ENCODE measurements around the gene PLEKHG2.

DNA sequence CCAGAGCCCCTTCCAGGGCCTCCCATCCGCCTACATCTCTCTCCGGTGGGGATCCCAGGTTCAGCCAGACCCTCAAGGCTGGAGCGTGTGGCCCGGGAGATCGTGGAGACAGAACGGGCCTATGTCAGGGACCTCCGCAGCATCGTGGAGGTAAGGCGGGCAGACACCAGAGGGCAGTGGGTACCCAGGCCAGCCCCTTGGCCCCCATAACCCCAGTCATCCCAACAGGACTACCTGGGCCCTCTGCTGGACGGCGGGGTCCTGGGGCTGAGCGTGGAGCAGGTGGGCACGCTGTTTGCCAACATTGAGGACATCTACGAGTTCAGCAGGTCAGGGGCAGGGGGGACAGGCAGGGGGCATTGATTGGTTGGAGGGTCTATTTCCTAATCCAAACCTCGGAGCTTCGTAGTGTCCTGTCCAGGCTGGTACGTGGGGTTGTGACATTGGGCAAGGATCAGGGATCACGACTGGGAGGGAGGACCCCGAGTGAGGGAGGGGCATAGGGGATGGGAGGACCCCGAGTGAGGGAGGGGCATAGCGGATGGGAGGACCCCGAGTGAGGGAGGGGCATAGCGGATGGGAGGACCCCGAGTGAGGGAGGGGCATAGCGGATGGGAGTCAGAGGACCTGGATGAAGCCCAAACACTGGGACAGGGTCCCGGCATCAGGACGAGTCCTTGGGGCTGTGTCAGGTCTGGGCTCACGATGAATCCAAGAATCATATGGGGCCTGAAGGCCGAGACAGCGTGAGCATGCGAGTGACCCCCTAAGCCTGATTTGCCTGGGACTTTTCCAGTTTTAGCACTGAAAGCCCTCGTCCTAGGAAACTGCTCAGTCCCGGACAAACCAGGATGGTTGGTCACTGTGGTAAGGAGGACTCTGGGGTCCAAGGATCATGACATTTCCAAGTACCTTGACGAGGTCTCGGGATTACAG is 2.9 kb downstream of the PLEKHG2 start:
- no peak for TF ChIP-seq EZH2 (IDR thresholded peaks at IDR 0.05; ENCODE audit: borderline replicate concordance)
- TF ChIP-seq, protein P1, sequence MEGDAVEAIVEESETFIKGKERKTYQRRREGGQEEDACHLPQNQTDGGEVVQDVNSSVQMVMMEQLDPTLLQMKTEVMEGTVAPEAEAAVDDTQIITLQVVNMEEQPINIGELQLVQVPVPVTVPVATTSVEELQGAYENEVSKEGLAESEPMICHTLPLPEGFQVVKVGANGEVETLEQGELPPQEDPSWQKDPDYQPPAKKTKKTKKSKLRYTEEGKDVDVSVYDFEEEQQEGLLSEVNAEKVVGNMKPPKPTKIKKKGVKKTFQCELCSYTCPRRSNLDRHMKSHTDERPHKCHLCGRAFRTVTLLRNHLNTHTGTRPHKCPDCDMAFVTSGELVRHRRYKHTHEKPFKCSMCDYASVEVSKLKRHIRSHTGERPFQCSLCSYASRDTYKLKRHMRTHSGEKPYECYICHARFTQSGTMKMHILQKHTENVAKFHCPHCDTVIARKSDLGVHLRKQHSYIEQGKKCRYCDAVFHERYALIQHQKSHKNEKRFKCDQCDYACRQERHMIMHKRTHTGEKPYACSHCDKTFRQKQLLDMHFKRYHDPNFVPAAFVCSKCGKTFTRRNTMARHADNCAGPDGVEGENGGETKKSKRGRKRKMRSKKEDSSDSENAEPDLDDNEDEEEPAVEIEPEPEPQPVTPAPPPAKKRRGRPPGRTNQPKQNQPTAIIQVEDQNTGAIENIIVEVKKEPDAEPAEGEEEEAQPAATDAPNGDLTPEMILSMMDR (IDR thresholded peaks at IDR 0.05; ENCODE audit: poor library complexity), result no peak
